ENCODE measurements around the gene ARL6IP4. TPM values are rescaled to one million over a fixed set of nuclear protein-coding genes. Genes with fewer than 3 reads are reported as not detected.

Gene ARL6IP4
- total RNA-seq, 1 experiment from 2014 or later: 132 TPM

- no peak overlapping the region for H3T11ph ChIP-seq (ENCODE audit: low read length)
- 0 out of 4 replicates have a peak, but pooled peaks cover 0 to 5% of the 10 kb centered on the region in 2 experiments for H3K4me1 Mint-ChIP-seq
- no peak for DNase-seq
- H3K27me3 ChIP-seq (ENCODE audit: insufficient read depth, low read length): no peaks in the 10 kb centered on the region
- no peak overlapping the region for H3K4me3 Mint-ChIP-seq
- H2AK5ac ChIP-seq (ENCODE audit: insufficient read length, low read length): no peak overlapping the region
- no peak overlapping the region for H3K18ac ChIP-seq (ENCODE audit: insufficient read length, low read depth, low read length)
- no peaks in the 10 kb centered on the region for H3K79me2 ChIP-seq (ENCODE audit: insufficient read depth, low read length)
- no peaks in the 10 kb centered on the region for H3K36me3 Mint-ChIP-seq (ENCODE audit: insufficient read depth in 1 of 3, low read depth in 3 of 3)
- H3K56ac ChIP-seq (ENCODE audit: insufficient read length, low read depth, low read length): no peak overlapping the region
- H2BK120ac ChIP-seq (ENCODE audit: low read depth, low read length, poor library complexity, severe bottlenecking): no peak overlapping the region
- no peak overlapping the region for H2BK5ac ChIP-seq (ENCODE audit: insufficient read length, low read length)
- no peaks in the 10 kb centered on the region for H4K20me1 ChIP-seq (ENCODE audit: control insufficient read depth, insufficient read depth, insufficient read length)
- H3K4me2 ChIP-seq (ENCODE audit: insufficient read depth, insufficient read length, low read length): no peak overlapping the region
- H3K9me3 ChIP-seq (ENCODE audit: control insufficient read depth, low read depth, low read length): no peaks in the 10 kb centered on the region
- H2BK12ac ChIP-seq (ENCODE audit: insufficient read length, low read depth, low read length): no peak overlapping the region
- no peak overlapping the region for H4K5ac ChIP-seq (ENCODE audit: insufficient read length, low read depth, low read length)
- no peak overlapping the region for H3K4ac ChIP-seq (ENCODE audit: low read depth, low read length)
- H2AFZ ChIP-seq (ENCODE audit: low read length): no peak overlapping the region
- no peak overlapping the region for H3K27ac Mint-ChIP-seq
- no peaks in the 10 kb centered on the region for H3K4me1 ChIP-seq (ENCODE audit: insufficient read depth, low read length)
- H3K79me1 ChIP-seq (ENCODE audit: insufficient read depth, low read depth, low read length, poor library complexity, severe bottlenecking): no peaks in the 10 kb centered on the region
- no peak overlapping the region for H2BK20ac ChIP-seq (ENCODE audit: low read depth, low read length, poor library complexity, severe bottlenecking)
- H3K27me3 Mint-ChIP-seq (ENCODE audit: low read depth): no peaks in the 10 kb centered on the region; the same call in none of the 2 replicates
- no peak overlapping the region for H4K91ac ChIP-seq (ENCODE audit: insufficient read length, low read depth, low read length)
- no peak overlapping the region for H3K9ac ChIP-seq (ENCODE audit: extremely low read depth, insufficient read length, low read length)
- TF ChIP-seq CTCF (conservative IDR thresholded peaks at IDR 0.05): no peak
- H3K27ac ChIP-seq (ENCODE audit: insufficient read length, low read depth, low read length): no peak overlapping the region
- no peak overlapping the region for H3K14ac ChIP-seq (ENCODE audit: insufficient read depth, low read length)
- no peaks in the 10 kb centered on the region for H3K23me2 ChIP-seq (ENCODE audit: insufficient read length, low read depth, low read length, poor library complexity, severe bottlenecking)
- H3K23ac ChIP-seq (ENCODE audit: insufficient read length, low read depth, low read length): no peak overlapping the region
- H2BK15ac ChIP-seq (ENCODE audit: low read depth, low read length): no peak overlapping the region
- H4K8ac ChIP-seq (replicated peaks; ENCODE audit: insufficient read length, low read depth, low read length): no peak overlapping the region
- H3K9me3 Mint-ChIP-seq: no peaks in the 10 kb centered on the region
- no CpG with 5 or more reads among the region's 27 CpGs for WGBS (ENCODE audit: extremely low coverage, insufficient read length, low lambda C conversion rate)
Measured at GRCh38 chr12:122991623-122992275, 11.3 kb downstream of the ARL6IP4 start.
